ENCODE results near the gene MYBPC3. TPM values are rescaled to one million over a fixed set of nuclear protein-coding genes. Genes with fewer than 3 reads are reported as not detected.
"Not testable (repeated sequence)": the region's sequence is repeated elsewhere in the genome, so short reads cannot be mapped to it uniquely, and the experiment has no call there.

The MYBPC3 gene
- total and polyA plus RNA-seq, 2 donors (not counting 3 experiments of a cell fraction or from before 2014, with no cell fraction given), result not detected

- no peak overlapping the region for H3K27ac ChIP-seq (ENCODE audit: insufficient read depth, low read depth, low read length)
Observed at GRCh38 chr11:47318166-47318565, 34.3 kb downstream of the MYBPC3 start.

GRCh38 chr11:47317064-47317828 is 35.3 kb downstream of the MYBPC3 start:
- Histone ChIP-seq H2AFZ (ENCODE audit: low read depth, low read length) (no peak overlapping the region), H3K4me1 (ENCODE audit: control insufficient read depth, extremely low read depth, insufficient read depth, low read length) (no peaks in the 10 kb centered on the region), H3K9me3 (replicated peaks; ENCODE audit: control insufficient read depth, insufficient read depth, low read length) (no peaks in the 10 kb centered on the region), H4K20me1 (replicated peaks; ENCODE audit: control insufficient read depth, extremely low read depth, insufficient read depth, low read length) (no peaks in the 10 kb centered on the region), H3K79me2 (ENCODE audit: control insufficient read depth, insufficient read depth, low read length) (no peaks in the 10 kb centered on the region), H3K27me3 (ENCODE audit: control insufficient read depth in 2 of 2, insufficient read depth in 2 of 2, low read length in 2 of 2) (no peaks in the 10 kb centered on the region), H3K4me2 (ENCODE audit: insufficient read depth, low read length) (no peak overlapping the region), H3K4me3 (replicated peaks in 1 of 3; ENCODE audit: insufficient read depth in 1 of 3, low read depth in 1 of 3, low read length in 3 of 3) (no peak overlapping the region), H3K36me3 (ENCODE audit: control insufficient read depth in 2 of 2, extremely low read depth in 1 of 2, insufficient read depth in 2 of 2, low read length in 2 of 2) (peaks cover 7 to 16% of the 10 kb centered on the region in 2 experiments), H3K27ac (ENCODE audit: insufficient read depth, low read depth, low read length) (no peak overlapping the region), H3K9me1 (replicated peaks; ENCODE audit: control insufficient read depth, extremely low read depth, insufficient read depth, low read length) (no peaks in the 10 kb centered on the region), H3K9ac (replicated peaks; ENCODE audit: extremely low read depth, insufficient read depth, low read length) (no peak overlapping the region)
- FAIRE-seq (no peak), DNase-seq (ENCODE audit: low read depth, low spot score) (no peak)
- no TSS peak for BruUV-seq (replicated peaks)
- dilution Hi-C loops (cut with MboI; ENCODE audit: extremely low pct_ligation_motif_present, low sequenced_read_pairs), result no loop called here
- intact Hi-C loops (cut with micrococcal nuclease), result no loop called here
- TF ChIP-seq JUN (IDR thresholded peaks at IDR 0.05; ENCODE audit: borderline replicate concordance, insufficient read depth, insufficient read length, low read depth), result no peak
- CTCF ChIA-PET, result no interaction called here
- POLR2A ChIA-PET, result no interaction called here

More at GRCh38 chr11:47318166-47318565, 34.3 kb downstream of the MYBPC3 start:
- DNase-seq (ENCODE audit: low read depth, low spot score) (no peak), FAIRE-seq (no peak)
- BruUV-seq (replicated peaks), result no TSS peak
- Histone ChIP-seq H3K36me3 (ENCODE audit: control insufficient read depth in 2 of 2, extremely low read depth in 1 of 2, insufficient read depth in 2 of 2, low read length in 2 of 2) (peaks cover 0 to 16% of the 10 kb centered on the region in 2 experiments), H3K9me3 (replicated peaks; ENCODE audit: control insufficient read depth, insufficient read depth, low read length) (no peaks in the 10 kb centered on the region), H3K4me1 (ENCODE audit: control insufficient read depth, extremely low read depth, insufficient read depth, low read length) (no peaks in the 10 kb centered on the region), H3K79me2 (ENCODE audit: control insufficient read depth, insufficient read depth, low read length) (no peaks in the 10 kb centered on the region), H3K9me1 (replicated peaks; ENCODE audit: control insufficient read depth, extremely low read depth, insufficient read depth, low read length) (no peaks in the 10 kb centered on the region), H3K4me3 (replicated peaks in 1 of 3; ENCODE audit: insufficient read depth in 1 of 3, low read depth in 1 of 3, low read length in 3 of 3) (no peak overlapping the region), H2AFZ (ENCODE audit: low read depth, low read length) (no peak overlapping the region), H3K4me2 (ENCODE audit: insufficient read depth, low read length) (no peak overlapping the region), H3K27me3 (ENCODE audit: control insufficient read depth in 2 of 2, insufficient read depth in 2 of 2, low read length in 2 of 2) (no peaks in the 10 kb centered on the region), H4K20me1 (replicated peaks; ENCODE audit: control insufficient read depth, extremely low read depth, insufficient read depth, low read length) (no peaks in the 10 kb centered on the region), H3K9ac (replicated peaks; ENCODE audit: extremely low read depth, insufficient read depth, low read length) (no peak overlapping the region)
- TF ChIP-seq MYC (IDR thresholded peaks at IDR 0.05; ENCODE audit: low read depth, low read length) (no peak), POLR2A (IDR thresholded peaks at IDR 0.05; ENCODE audit: low read depth, low read length) (no peak)
- ChIA-PET POLR2A (no interaction called here), CTCF (no interaction called here)
- intact Hi-C loops (cut with micrococcal nuclease) (no loop called here), dilution Hi-C loops (cut with MboI; ENCODE audit: extremely low pct_ligation_motif_present, low sequenced_read_pairs) (no loop called here)

- H3K27ac ChIP-seq (ENCODE audit: insufficient read depth, low read depth, low read length); H3K4me3 ChIP-seq (replicated peaks in 1 of 3; ENCODE audit: insufficient read depth in 1 of 3, low read depth in 1 of 3, low read length in 3 of 3); H3K9me1 ChIP-seq (replicated peaks; ENCODE audit: control insufficient read depth, extremely low read depth, insufficient read depth, low read length); POLR2A ChIA-PET; H3K27me3 ChIP-seq (ENCODE audit: control insufficient read depth in 2 of 2, insufficient read depth in 2 of 2, low read length in 2 of 2); H3K9me3 ChIP-seq (replicated peaks; ENCODE audit: control insufficient read depth, insufficient read depth, low read length); intact Hi-C loops (cut with micrococcal nuclease); H2AFZ ChIP-seq (ENCODE audit: low read depth, low read length); H3K9ac ChIP-seq (replicated peaks; ENCODE audit: extremely low read depth, insufficient read depth, low read length); DNase-seq (ENCODE audit: low read depth, low spot score); H3K79me2 ChIP-seq (ENCODE audit: control insufficient read depth, insufficient read depth, low read length); dilution Hi-C loops (cut with MboI; ENCODE audit: extremely low pct_ligation_motif_present, low sequenced_read_pairs); H3K4me1 ChIP-seq (ENCODE audit: control insufficient read depth, extremely low read depth, insufficient read depth, low read length); CTCF ChIA-PET; H3K4me2 ChIP-seq (ENCODE audit: insufficient read depth, low read length); BruUV-seq (replicated peaks); H4K20me1 ChIP-seq (replicated peaks; ENCODE audit: control insufficient read depth, extremely low read depth, insufficient read depth, low read length); FAIRE-seq: not testable (repeated sequence)
- peaks cover 12 to 19% of the 10 kb centered on the region in 2 experiments for H3K36me3 ChIP-seq (ENCODE audit: control insufficient read depth in 2 of 2, extremely low read depth in 1 of 2, insufficient read depth in 2 of 2, low read length in 2 of 2)
Observed at GRCh38 chr11:47316501-47316900, 36.0 kb downstream of the MYBPC3 start.

Measured in endothelial cell of umbilical vein (primary cell).